GM12891 (cell line): ENCODE results near the gene IL11RA. TPM values are rescaled to one million over a fixed set of nuclear protein-coding genes. Genes with fewer than 3 reads are reported as not detected.

Experiments
- DNase-seq: peaks from one replicate; pipeline ENCODE4 v3.0.0; 2011; ENCODE audit warnings: low spot score; ENCODE audit not compliant: insufficient read length
- FAIRE-seq: peaks from 2 replicates; lab custom pipeline; 2011; peaks lifted over from hg19 to GRCh38; lab: Jason Lieb, UNC
- PAX5 ChIP-seq: IDR thresholded peaks from 2 replicates; pipeline ENCODE4 v1.6.1; 2011; ENCODE audit warnings: low read length, moderate library complexity, mild to moderate bottlenecking; ENCODE audit not compliant: insufficient read depth, severe bottlenecking
- POLR2A ChIP-seq: IDR thresholded peaks from 2 replicates; pipeline ENCODE4 v1.6.1; 2011; ENCODE audit warnings: low read depth, low read length, control low read depth
- POLR2AphosphoS5 ChIP-seq: IDR thresholded peaks from 2 replicates; pipeline ENCODE4 v1.6.1; 2011; ENCODE audit warnings: low read depth, low read length, control low read depth
- POU2F2 ChIP-seq: IDR thresholded peaks from 2 replicates; pipeline ENCODE4 v1.6.1; 2011; ENCODE audit warnings: low read depth, mild to moderate bottlenecking, control low read depth, low read length, moderate library complexity
- SPI1 ChIP-seq: IDR thresholded peaks from 2 replicates; pipeline ENCODE4 v1.6.1; 2011; ENCODE audit warnings: low read depth, low read length, control low read depth
- TAF1 ChIP-seq: IDR thresholded peaks from 2 replicates; pipeline ENCODE4 v1.6.1; 2011; ENCODE audit warnings: low read depth, low read length, control low read depth
- polyA plus RNA-seq: library from polyadenylated mRNA; unstranded; fragments of >200 nt; gene quantifications from one replicate; pipeline ENCODE4 v1.2.1, GENCODE V29; 2012; ENCODE audit warnings: low read depth, missing spikeins, inconsistent platforms; ENCODE audit not compliant: missing spikeins

Gene IL11RA
- 6.9 TPM for polyA plus RNA-seq

- FAIRE-seq (peak; percentile 85), DNase-seq (no peak)
- TF ChIP-seq POLR2AphosphoS5, result no peak
- no peak for TF ChIP-seq POU2F2
- TF ChIP-seq SPI1, result no peak
- TF ChIP-seq POLR2A, result no peak
- TF ChIP-seq PAX5, result no peak
- no peak for TF ChIP-seq TAF1
Measured at GRCh38 chr9:34651876-34652601, at the start of gene IL11RA. IL11RA (plus strand) TSS chr9:34652185; CDS start chr9:34655218, 3,033 bp downstream.

- peak; percentile 97 for FAIRE-seq
- no peak for DNase-seq
- TF ChIP-seq SPI1 (no peak), POLR2AphosphoS5 (no peak), PAX5 (no peak), POU2F2 (no peak), TAF1 (no peak), POLR2A (no peak)
Measured at GRCh38 chr9:34603610-34604231, 48.3 kb upstream of the IL11RA start.

- DNase-seq (no peak), FAIRE-seq (no peak)
- TF ChIP-seq SPI1, result no peak
- no peak for TF ChIP-seq TAF1
- TF ChIP-seq PAX5, result no peak
- no peak for TF ChIP-seq POLR2A
- TF ChIP-seq POLR2AphosphoS5, result no peak
- TF ChIP-seq POU2F2, result no peak
Measured at GRCh38 chr9:34606190-34606589, 45.8 kb upstream of the IL11RA start.

- FAIRE-seq, result no peak
- DNase-seq, result no peak
- TF ChIP-seq POLR2A, result no peak
- TF ChIP-seq SPI1, result no peak
- no peak for TF ChIP-seq TAF1
- TF ChIP-seq POU2F2, result no peak
- TF ChIP-seq POLR2AphosphoS5, result no peak
- no peak for TF ChIP-seq PAX5
Measured at GRCh38 chr9:34606905-34607304, 45.1 kb upstream of the IL11RA start.

GRCh38 chr9:34607331-34607730 is 44.7 kb upstream of the IL11RA start:
- DNase-seq, result no peak
- TF ChIP-seq TAF1 (no peak), SPI1 (no peak), PAX5 (no peak), POLR2AphosphoS5 (no peak), POU2F2 (no peak), POLR2A (no peak)

GRCh38 chr9:34610434-34611206 is 41.4 kb upstream of the IL11RA start:
- no peak for TF ChIP-seq POLR2A

More at GRCh38 chr9:34607331-34607730, 44.7 kb upstream of the IL11RA start:
- no peak for FAIRE-seq

GRCh38 chr9:34611251-34611810 is 40.7 kb upstream of the IL11RA start:
- DNase-seq (no peak), FAIRE-seq (no peak)
- TF ChIP-seq POLR2AphosphoS5 (no peak), TAF1 (0 out of 2 replicates have a peak, but pooled peaks have one; percentile 29)

More at GRCh38 chr9:34610434-34611206, 41.4 kb upstream of the IL11RA start:
- DNase-seq (no peak), FAIRE-seq (no peak)

- DNase-seq (peak; percentile 91), FAIRE-seq (peak; percentile 93)
- peak; percentile 71; the same call in 1 of the 2 replicates for TF ChIP-seq TAF1
- TF ChIP-seq POU2F2, result peak; percentile 31; the same call in 1 of the 2 replicates
- no peak for TF ChIP-seq PAX5
- peak; percentile 77 for TF ChIP-seq POLR2AphosphoS5
- no peak for TF ChIP-seq SPI1
- TF ChIP-seq POLR2A, result peak; percentile 73
Measured at GRCh38 chr9:34611811-34612787, 39.9 kb upstream of the IL11RA start, which contains the start of gene RPP25L. RPP25L (minus strand) TSS chr9:34612097; CDS start chr9:34611296, 801 bp downstream.

GRCh38 chr9:34612788-34613390 is 39.1 kb upstream of the IL11RA start:
- FAIRE-seq, result peak; percentile 52

More at GRCh38 chr9:34612788-34613390, 39.1 kb upstream of the IL11RA start:
- no peak for DNase-seq
- TF ChIP-seq PAX5 (no peak), SPI1 (no peak), POU2F2 (no peak), TAF1 (no peak), POLR2AphosphoS5 (no peak), POLR2A (no peak)
